GM19099 (cell line): Measurements from ENCODE around the gene LIG4.

ENCODE experiments used
- POLR2A ChIP-seq: IDR thresholded peaks from 3 replicates; pipeline ENCODE4 v1.6.1; 2011; ENCODE audit warnings: low read depth; ENCODE audit not compliant: insufficient read length; ENCODE audit errors: extremely low read depth

Gene LIG4

DNA sequence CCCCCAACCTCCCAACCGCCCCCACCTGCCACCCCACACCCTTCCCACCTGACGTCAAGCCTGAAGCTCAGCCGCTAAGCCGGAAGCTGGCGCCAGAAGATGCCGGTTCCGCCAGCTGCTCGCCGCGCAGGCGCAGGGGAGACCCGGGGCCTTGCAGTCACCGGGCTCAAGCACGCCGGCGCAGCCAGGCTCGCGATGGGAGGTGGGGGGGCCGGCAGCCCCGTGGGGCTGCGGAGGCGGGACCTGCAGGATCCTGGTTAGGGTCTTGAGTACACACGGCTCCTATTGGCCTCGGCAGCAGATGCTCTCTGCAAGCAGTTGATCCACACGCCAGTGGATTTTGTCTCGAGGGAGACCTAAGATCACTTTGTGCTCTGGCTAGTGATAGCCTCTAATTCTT is at the start of gene LIG4:
Gene LIG4 (minus strand): TSS at position 101 of the 400 bp plus-strand sequence. CDS start 4,268 bp downstream, outside the sequence.
- TF ChIP-seq POLR2A: peak; percentile 73

DNA sequence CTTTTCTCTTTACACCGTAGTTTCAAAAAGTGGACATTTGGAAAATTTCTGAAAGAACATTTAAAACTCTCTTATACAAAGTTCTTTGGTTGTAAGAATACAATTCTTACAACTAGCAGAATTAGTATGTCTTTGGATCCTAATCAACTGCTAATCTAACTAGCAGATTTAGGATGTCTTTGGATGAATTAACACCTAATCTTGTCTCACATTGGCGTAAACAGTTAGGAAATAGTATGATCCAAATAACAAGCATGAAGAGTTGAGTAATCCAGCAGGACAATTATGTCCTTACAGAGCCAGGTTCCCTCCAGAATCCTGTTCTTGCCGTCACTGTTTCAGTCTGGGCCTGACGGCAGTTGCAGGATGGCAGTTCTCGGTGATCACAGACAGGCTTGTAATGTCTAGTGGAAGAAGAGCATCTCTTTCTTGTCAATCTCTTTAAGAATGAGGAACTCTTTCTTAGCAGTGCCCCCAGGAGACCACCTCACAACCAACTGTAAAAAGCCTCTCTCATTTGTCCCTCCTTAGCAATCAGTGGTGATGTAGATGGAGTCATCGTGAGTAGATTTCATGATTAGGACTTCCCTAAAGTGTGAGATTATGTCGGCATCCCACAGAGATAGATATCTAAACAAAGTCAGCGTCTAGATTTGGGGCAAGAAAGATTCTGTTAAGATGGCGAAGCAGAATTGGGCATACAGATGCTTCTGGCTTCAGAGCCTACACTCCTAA is 48.5 kb upstream of the LIG4 start:
- TF ChIP-seq POLR2A: no peak

GRCh38 chr13:108257248-108257647 is 41.9 kb upstream of the LIG4 start:
- TF ChIP-seq POLR2A: no peak

DNA sequence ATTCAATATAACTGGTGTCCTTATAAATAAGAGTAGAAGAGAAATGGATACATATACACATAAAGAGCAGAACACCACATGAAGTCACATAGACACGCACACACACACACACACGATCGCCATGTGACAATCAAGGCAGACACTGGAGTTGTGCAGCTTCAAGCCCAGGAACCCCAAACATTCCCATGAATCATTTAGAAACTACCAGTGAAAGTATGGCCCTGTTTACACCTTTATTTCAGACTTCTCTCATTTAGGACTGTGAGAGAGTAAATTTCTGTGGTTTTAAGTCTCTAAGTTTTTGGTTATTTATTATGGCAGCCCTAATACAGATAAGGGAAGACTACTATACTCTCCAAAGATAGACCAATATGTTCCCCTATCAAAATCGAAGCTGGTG is 33.8 kb upstream of the LIG4 start:
- no peak for TF ChIP-seq POLR2A

- no peak for TF ChIP-seq POLR2A
These were observed 15.0 kb upstream of the LIG4 start for GRCh38 chr13:108230377-108230776.

DNA sequence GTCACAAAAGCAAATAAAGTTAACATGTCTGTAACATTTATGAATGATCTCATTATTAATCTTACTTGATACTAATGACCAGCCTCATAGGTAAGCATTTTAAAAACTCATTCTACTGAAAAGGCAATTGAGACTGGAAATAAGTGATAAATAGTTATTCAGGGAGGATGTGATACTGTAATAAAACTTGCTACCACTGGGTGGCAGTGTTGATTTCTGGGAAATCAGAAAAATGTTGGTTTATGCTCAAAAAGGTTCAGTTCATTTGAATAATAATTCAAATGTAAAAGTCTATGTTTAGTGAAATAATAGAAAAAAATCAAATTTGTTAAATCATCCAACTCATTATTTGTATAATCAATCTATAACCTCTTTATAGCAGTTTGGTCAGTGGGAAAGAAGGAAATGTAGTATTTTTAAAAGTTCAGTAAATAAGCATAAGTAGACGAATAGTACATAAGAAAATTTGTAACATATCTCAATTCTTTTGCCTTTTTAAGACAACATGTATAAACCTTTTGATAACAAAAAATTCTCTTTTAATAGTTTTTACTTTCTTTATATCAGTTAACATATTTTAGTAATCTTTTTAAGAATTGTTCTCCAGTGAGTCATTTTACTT is 12.4 kb upstream of the LIG4 start:
- TF ChIP-seq POLR2A: no peak

- no peak for TF ChIP-seq POLR2A
These were observed 10.8 kb upstream of the LIG4 start for GRCh38 chr13:108226184-108226583.

DNA sequence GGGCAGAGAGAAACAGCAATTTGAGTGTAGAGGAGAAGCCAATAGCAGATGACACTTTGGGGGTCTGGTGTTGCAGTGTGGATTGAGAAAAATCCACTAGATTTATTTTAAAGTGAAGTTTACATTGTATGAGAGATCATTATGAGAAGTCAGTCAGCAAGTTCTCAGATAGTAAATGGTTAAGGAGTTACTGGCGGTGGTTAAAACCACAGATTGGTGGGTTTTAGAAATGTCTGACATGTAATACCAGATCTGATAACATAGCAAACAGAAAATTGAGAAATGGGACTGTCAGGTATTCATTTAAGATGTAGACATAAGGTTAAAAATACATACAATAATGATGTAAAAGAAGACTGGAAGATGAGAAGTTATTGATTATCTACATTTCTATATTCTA is 10.1 kb upstream of the LIG4 start:
- TF ChIP-seq POLR2A: no peak

DNA sequence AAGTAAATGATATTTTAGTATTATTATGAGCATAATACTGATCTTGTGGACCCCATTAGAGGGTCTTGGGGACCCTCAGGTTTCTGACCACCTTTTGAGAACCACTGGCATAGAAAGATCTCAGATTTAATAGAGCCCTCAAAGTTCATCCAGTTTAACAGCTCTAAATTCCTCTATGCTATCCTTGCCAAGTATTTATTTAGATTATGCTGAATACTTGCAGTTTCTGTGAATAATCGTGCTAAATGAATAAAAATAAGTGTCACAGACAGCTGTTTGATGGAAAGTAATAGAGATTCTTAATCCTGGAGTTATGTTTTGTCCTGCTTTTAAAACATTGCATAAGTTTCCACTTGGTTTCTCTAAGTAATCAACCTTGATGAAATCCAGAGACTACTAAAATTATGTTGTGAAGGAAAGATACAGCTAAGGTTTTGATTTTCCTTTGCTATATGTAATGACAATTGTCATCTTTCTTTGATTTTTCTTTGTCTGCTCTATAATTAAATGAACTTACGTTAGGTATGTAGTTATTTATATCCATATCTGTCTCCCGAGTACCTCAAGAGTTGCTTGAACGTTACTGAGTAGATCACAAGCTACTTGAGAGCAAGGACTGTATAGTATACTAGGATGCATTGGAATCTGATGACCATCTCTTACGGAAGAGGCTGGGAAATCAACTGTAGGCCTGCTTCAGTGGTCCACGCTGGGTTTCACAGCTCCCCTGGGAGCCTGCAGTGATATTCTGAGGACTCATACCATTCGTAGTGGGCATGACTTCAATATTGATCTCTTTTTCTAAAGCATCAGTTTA is 8.6 kb upstream of the LIG4 start:
- TF ChIP-seq POLR2A: no peak

DNA sequence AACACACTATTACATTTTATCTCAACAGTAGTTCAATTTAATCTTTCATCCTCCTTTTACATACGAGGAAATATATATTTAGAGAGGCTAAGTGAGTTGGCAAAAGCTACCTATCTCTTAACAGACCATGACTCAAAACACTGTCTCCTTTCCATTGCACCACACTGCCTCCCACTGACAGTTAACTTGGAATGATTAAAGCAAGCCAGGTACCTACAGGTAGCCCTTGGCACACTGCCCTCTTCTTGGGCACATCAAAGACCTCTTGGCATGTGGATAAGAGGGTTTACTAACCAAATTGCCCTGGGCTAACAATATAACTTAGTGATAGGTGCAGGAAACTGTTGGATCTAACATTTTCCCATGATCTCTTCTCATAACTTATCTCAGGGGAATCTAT is 4.7 kb upstream of the LIG4 start:
- no peak for TF ChIP-seq POLR2A

DNA sequence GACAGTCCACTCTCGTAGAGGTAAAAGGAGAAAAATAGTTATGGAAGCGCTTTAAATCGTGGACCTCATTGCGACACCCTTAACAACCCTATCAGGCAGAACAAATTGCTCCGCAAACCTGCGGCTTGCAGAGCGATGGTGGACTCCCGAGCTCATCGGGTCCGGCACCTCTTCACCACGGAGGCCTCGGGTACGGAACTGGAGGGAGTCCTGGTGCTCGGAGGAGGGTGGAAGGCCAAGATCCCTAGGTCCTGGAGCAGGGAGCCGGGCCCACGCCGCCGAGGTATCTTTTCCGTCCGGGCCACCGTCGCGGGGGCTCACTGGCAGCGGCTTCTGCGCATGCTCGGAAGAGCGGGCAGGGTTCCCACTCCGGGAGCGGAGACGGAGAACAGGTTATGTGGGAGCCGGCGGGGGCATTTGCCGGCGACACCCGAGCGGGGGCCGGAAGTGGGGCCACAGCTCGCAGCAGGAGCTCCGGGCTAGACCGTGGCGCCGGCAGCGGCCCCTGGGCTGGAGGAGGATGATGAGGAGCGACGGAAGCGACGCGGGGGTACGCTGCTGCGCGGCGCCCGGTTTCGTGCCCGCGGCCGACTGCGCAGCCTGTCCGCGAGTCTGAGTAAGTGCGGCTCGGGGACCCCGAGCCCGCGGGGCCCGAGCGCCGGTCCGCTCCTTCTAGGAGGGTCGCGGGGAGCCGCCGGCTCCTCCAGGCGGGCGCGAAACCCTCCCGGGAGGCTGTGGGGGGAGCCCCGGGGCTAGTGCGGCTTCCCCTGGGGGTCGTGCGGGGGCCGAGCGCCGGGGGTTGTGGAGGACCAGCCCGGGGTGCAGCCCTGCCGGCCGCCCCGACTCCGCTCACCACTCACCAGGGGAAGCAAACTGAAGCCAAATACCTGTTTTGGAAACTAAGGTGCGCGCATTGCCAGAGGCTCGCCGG is 3.0 kb upstream of the LIG4 start, which contains the start of gene ABHD13:
Gene ABHD13 (plus strand): TSS at position 349 of the 931 bp plus-strand sequence. CDS start 10,827 bp downstream, outside the sequence.
- TF ChIP-seq POLR2A: peak; percentile 90

GRCh38 chr13:108214441-108215271 is 680 bp downstream of the LIG4 start:
- TF ChIP-seq POLR2A: no peak

DNA sequence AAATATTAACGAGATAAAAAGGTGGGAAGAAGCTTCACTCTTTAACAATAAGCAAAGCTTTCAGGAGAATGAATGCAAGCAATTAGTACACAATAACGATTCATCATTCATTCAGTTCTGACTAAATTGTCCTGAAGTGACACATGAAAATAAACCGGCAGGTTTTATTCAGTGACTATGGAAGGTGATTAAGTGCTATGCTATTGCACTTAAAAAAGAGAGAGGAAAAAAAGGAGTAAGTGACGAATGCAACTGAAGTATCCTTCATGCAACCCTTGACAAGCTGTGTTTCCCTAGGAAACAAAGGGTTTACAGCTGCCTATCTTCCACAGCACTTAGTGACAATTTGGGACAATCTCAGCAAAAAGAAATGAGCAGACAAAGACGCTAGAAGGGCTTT is 1.4 kb downstream of the LIG4 start:
- no peak for TF ChIP-seq POLR2A

- no peak for TF ChIP-seq POLR2A
These were observed 2.5 kb downstream of the LIG4 start for GRCh38 chr13:108212886-108213285.
